Colonic mucosa (tissue), 4 donors: ENCODE data around the gene CD53. TPM values are rescaled to one million over a fixed set of nuclear protein-coding genes. Genes with fewer than 3 reads are reported as not detected.

ENCODE experiments used
- DNase-seq: peaks from one replicate; pipeline ENCODE4 v3.0.0-alpha.2; 2020
- H3K27ac ChIP-seq: fragments of 200-600 bp; one replicate; pipeline ENCODE4 v1.8.0; 2021
- H3K27me3 ChIP-seq: fragments of 200-600 bp; one replicate; pipeline ENCODE4 v1.8.0; 2021
- H3K36me3 ChIP-seq: fragments of 200-600 bp; one replicate; pipeline ENCODE4 v1.8.0; 2021
- H3K4me1 ChIP-seq: fragments of 200-600 bp; one replicate; pipeline ENCODE4 v1.8.0; 2021; ENCODE audit warnings: mild to moderate bottlenecking
- H3K4me3 ChIP-seq: fragments of 200-600 bp; one replicate; pipeline ENCODE4 v1.8.0; 2021
- H3K9ac ChIP-seq, 2 donors: one replicate each; pipeline ENCODE4 v1.7.0; 2013; ENCODE audit warnings: control low read depth in 2 of 2, low read depth in 2 of 2, low read length in 2 of 2
- H3K9me3 ChIP-seq: fragments of 200-600 bp; one replicate; pipeline ENCODE4 v1.8.0; 2021
- intact Hi-C: fragments of 100-400 bp; cut with DNase I; formaldehyde crosslinking; loops from one replicate; pipeline ENCODE4 v1.14.1; 2022
- total RNA-seq, 2 donors: library from RNA; stranded (reverse); fragmentation: NEBNext Ultra II Directional in 1 of 2; extraction: Animal tissue kit (Norgen Biotek cat#: 25700) in 1 of 2; gene quantifications; one replicate each; pipeline ENCODE4 v1.2.1, GENCODE V29; 2021
- TF ChIP-seq, protein P1 (sequence below): fragments of 200-600 bp; IDR thresholded peaks from one replicate; pipeline ENCODE4 v1.8.0; 2022; ENCODE audit warnings: antibody characterized with exemption, mild to moderate bottlenecking
- donor health status: healthy.
- donor health status: DM: no; HTN: no; CAD: no.
- donor health status: DM: no; HTN: no; CAD: no.

Gene CD53
- total RNA-seq, 2 donors from 2014 or later = 7.4 to 15.8 TPM

- H3K4me3 ChIP-seq = no peak overlapping the region
- no peak overlapping the region for H3K9ac ChIP-seq
- intact Hi-C loops = no loop called here
- no peak for DNase-seq
- H3K4me1 ChIP-seq = no peaks in the 10 kb centered on the region
- no peaks in the 10 kb centered on the region for H3K36me3 ChIP-seq
- no peak overlapping the region for H3K27ac ChIP-seq
- no peaks in the 10 kb centered on the region for H3K27me3 ChIP-seq
- TF ChIP-seq, protein P1, sequence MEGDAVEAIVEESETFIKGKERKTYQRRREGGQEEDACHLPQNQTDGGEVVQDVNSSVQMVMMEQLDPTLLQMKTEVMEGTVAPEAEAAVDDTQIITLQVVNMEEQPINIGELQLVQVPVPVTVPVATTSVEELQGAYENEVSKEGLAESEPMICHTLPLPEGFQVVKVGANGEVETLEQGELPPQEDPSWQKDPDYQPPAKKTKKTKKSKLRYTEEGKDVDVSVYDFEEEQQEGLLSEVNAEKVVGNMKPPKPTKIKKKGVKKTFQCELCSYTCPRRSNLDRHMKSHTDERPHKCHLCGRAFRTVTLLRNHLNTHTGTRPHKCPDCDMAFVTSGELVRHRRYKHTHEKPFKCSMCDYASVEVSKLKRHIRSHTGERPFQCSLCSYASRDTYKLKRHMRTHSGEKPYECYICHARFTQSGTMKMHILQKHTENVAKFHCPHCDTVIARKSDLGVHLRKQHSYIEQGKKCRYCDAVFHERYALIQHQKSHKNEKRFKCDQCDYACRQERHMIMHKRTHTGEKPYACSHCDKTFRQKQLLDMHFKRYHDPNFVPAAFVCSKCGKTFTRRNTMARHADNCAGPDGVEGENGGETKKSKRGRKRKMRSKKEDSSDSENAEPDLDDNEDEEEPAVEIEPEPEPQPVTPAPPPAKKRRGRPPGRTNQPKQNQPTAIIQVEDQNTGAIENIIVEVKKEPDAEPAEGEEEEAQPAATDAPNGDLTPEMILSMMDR = no peak
- no peaks in the 10 kb centered on the region for H3K9me3 ChIP-seq
These were observed 22.8 kb upstream of the CD53 start for GRCh38 chr1:110850145-110850544.

GRCh38 chr1:110850627-110851026 lies 22.3 kb upstream of the CD53 start:
- H3K4me1 ChIP-seq = no peaks in the 10 kb centered on the region
- no peaks in the 10 kb centered on the region for H3K36me3 ChIP-seq
- no peak for DNase-seq
- TF ChIP-seq, protein P1 = no peak
- no peaks in the 10 kb centered on the region for H3K9me3 ChIP-seq
- H3K27ac ChIP-seq = no peak overlapping the region
- H3K9ac ChIP-seq = no peak overlapping the region
- H3K4me3 ChIP-seq = no peak overlapping the region
- H3K27me3 ChIP-seq = no peaks in the 10 kb centered on the region
- intact Hi-C loops = no loop called here

- TF ChIP-seq, protein P1 = no peak
- intact Hi-C loops = no loop called here
- no peaks in the 10 kb centered on the region for H3K9me3 ChIP-seq
These were observed 19.8 kb upstream of the CD53 start for GRCh38 chr1:110853135-110853534.

DNA sequence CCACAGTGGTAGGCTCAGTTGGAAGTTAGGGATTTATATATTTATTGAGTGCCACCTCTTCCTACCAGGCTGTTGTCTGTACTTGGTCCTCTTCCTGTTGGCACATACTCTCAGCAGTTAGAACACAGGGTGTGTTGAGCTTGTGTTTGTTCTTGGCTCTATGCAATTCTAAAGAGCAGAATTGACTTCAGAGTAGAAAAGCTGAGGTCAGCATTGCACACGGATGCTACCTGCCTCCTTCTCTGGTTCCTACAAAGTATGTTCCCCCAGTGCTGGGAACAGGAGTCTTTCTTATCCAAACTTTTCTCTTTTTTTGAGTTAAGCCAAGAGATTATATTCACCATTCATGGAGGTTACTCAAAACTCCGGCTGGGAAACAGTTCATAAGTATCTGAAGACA lies 16.5 kb upstream of the CD53 start:
- Histone ChIP-seq H3K27ac (no peak overlapping the region), H3K9ac (no peak overlapping the region), H3K9me3 (no peaks in the 10 kb centered on the region), H3K27me3 (no peaks in the 10 kb centered on the region), H3K4me3 (no peak overlapping the region), H3K4me1 (no peaks in the 10 kb centered on the region), H3K36me3 (no peaks in the 10 kb centered on the region)
- no peak for DNase-seq
- TF ChIP-seq, protein P1 = no peak
- intact Hi-C loops = no loop called here

More at GRCh38 chr1:110853135-110853534, 19.8 kb upstream of the CD53 start:
- Histone ChIP-seq H3K9ac (no peak overlapping the region), H3K4me3 (no peak overlapping the region), H3K27me3 (no peaks in the 10 kb centered on the region), H3K27ac (no peak overlapping the region), H3K4me1 (no peaks in the 10 kb centered on the region), H3K36me3 (no peaks in the 10 kb centered on the region)
- DNase-seq = no peak

GRCh38 chr1:110857964-110858948 lies 14.7 kb upstream of the CD53 start:
- Histone ChIP-seq H3K4me3 (no peak overlapping the region), H3K36me3 (no peaks in the 10 kb centered on the region), H3K9ac (no peak overlapping the region), H3K27me3 (no peaks in the 10 kb centered on the region), H3K9me3 (no peaks in the 10 kb centered on the region), H3K4me1 (no peaks in the 10 kb centered on the region), H3K27ac (no peak overlapping the region)
- intact Hi-C loops = no loop called here
- no peak for DNase-seq
- TF ChIP-seq, protein P1 = no peak
